Measurements from ENCODE around the gene TBC1D7.
A peak's percentile ranks its signal among the peaks of the same experiment; 100 is the strongest.

TBC1D7 gene

DNA sequence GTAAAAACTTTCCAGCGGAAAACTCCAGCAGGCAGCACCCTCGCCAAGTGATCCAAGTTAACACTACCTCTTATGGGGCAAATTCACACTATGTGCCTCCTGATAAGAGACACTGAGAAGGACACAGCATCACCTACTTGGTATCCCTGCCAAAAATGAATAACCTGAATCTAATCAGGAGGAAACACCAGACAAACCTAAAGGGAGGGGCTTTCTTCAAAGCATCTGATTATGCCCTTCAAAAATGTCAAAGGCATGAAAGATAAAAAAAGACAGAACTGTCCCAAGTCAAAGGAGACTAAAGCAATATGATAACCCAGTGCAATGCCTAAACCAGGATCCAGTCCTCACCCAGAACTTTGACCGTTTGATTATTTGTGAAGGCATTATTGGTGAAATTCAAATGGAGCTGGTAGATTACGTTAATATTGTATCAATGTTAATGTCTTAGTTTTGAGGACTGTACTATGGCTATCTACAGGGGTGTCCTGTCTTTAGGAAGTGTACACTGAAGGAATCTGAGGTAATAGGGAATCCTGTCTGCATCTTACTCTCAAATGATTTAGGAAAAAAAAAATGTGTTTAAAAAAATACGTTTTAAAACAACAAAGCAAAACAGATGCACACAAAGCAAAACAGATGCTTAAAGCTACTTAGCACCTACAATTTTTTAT, 8.3 kb downstream of the TBC1D7 start:
- FAIRE-seq (no peak), DNase-seq (ENCODE audit: insufficient read length, low spot score) (no peak)
- no peak for TF ChIP-seq POLR2A (IDR thresholded peaks at IDR 0.05; ENCODE audit: low read depth, low read length)

- TF ChIP-seq POLR2A (IDR thresholded peaks at IDR 0.05; ENCODE audit: low read depth, low read length) = no peak
- no peak for FAIRE-seq
- DNase-seq (ENCODE audit: insufficient read length, low spot score) = no peak
Measured at GRCh38 chr6:13318821-13319220, 9.5 kb downstream of the TBC1D7 start.

GRCh38 chr6:13315896-13316295, 12.4 kb downstream of the TBC1D7 start:
- no peak for FAIRE-seq
- DNase-seq (ENCODE audit: insufficient read length, low spot score) = no peak
- TF ChIP-seq POLR2A (IDR thresholded peaks at IDR 0.05; ENCODE audit: low read depth, low read length) = no peak

DNA sequence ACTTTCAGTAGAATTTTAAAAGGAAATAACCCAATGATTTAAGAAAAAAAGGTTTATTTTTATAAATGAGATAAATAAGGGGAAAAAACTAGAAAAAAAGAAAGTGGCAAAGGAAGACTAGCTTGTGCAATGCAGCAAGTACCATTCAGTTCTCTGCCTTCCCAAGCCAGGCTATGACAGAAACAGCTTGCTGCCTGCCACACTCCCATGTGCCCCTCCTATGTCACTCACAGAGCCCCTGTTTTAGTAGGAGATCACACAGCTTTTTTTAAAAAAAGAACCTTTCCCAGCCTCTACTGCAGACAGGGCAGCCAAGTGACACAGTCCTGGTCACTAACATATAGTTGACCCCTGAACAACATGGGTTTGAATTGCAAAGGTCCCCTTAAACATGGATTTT, 13.5 kb downstream of the TBC1D7 start:
- TF ChIP-seq POLR2A (IDR thresholded peaks at IDR 0.05; ENCODE audit: low read depth, low read length) = no peak
- FAIRE-seq (no peak), DNase-seq (ENCODE audit: insufficient read length, low spot score) (no peak)

DNA sequence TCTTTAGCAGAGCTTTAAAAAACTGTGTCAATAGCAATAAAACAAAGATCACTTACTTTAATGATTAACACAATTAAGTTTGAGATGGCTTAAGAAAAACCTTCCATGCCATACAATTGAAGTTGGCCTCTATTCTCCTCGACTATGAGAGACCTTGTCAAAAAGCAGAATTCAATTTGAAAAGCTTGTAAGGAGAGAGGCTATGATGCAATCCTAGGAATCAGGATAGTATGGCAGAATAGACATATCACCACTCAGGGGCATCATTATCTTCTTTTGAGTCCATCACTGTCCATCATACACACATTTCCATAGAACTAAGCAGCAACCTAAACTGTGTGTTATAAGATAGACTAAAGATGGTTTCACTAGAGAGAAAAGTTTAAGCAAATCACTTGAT, 17.2 kb downstream of the TBC1D7 start:
- DNase-seq (ENCODE audit: insufficient read length, low spot score) (no peak), FAIRE-seq (peak; percentile 86)
- no peak for TF ChIP-seq POLR2A (IDR thresholded peaks at IDR 0.05; ENCODE audit: low read depth, low read length)

GRCh38 chr6:13308332-13308731, 20.0 kb downstream of the TBC1D7 start:
- TF ChIP-seq POLR2A (IDR thresholded peaks at IDR 0.05; ENCODE audit: low read depth, low read length) = no peak
- FAIRE-seq (no peak), DNase-seq (ENCODE audit: insufficient read length, low spot score) (no peak)

DNA sequence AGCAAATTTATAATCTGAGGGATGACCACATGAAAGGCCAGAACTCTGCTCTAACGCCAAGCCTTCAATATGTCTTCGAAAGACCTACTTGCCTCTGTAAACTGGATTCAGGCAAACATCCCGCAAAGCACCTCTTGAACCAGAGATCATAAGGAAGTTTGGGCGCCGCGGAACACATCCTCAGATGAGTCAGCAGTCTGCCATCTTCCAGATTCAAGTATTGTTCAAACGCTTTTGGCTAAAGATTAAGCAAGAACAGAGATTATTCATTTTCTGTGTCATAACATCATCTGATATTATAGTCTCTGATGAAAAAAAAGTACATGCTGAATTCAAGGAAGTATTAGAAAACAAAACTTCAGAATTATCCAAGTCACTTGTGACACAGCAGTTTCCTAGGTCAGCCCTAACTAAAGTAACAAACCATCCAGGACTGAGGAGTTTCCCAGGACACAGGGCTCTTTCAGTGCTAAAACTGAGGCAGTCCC, 20.8 kb downstream of the TBC1D7 start:
- no peak for TF ChIP-seq POLR2A (IDR thresholded peaks at IDR 0.05; ENCODE audit: low read depth, low read length)
- DNase-seq (ENCODE audit: insufficient read length, low spot score) = no peak
- FAIRE-seq = no peak

DNA sequence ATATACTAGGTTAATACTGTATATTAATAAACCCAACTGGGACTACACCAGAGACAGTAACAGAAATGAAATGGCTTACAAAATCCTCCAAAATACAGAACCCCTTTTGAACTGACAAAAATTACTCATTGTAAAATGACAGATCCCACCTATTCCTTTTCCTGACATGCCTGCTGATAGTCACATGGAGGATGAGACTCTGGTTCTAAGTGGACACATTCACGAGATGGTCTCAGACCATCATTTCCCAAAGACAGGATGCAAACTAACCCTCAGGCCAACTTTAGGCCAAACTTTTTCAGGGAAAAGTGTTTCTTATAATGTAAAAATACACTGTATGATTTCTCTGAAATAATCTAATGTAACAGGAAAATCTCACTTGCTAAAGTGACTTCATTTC, 22.5 kb downstream of the TBC1D7 start:
- DNase-seq (ENCODE audit: insufficient read length, low spot score) (no peak), FAIRE-seq (no peak)
- no peak for TF ChIP-seq POLR2A (IDR thresholded peaks at IDR 0.05; ENCODE audit: low read depth, low read length)

DNA sequence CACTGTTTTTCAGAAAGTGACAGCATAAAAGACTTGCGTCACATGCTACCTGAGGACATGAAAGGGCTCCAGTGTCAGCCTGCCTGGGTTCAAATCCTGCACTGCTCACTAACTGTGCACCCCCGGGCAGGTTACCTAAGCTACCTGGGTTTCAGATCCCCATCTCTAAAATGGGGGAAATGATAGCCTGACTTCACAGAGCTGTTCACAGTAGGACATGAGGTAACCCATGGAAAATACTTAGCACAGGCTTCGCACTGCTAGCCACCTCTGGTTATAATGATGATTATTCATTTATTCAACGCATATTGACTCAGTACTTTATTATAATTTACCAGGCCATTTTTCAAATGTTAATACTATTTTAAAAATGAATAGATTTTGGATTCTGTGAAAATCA, 23.0 kb downstream of the TBC1D7 start:
- TF ChIP-seq POLR2A (IDR thresholded peaks at IDR 0.05; ENCODE audit: low read depth, low read length) = no peak
- DNase-seq (ENCODE audit: insufficient read length, low spot score) (no peak), FAIRE-seq (no peak)

DNA sequence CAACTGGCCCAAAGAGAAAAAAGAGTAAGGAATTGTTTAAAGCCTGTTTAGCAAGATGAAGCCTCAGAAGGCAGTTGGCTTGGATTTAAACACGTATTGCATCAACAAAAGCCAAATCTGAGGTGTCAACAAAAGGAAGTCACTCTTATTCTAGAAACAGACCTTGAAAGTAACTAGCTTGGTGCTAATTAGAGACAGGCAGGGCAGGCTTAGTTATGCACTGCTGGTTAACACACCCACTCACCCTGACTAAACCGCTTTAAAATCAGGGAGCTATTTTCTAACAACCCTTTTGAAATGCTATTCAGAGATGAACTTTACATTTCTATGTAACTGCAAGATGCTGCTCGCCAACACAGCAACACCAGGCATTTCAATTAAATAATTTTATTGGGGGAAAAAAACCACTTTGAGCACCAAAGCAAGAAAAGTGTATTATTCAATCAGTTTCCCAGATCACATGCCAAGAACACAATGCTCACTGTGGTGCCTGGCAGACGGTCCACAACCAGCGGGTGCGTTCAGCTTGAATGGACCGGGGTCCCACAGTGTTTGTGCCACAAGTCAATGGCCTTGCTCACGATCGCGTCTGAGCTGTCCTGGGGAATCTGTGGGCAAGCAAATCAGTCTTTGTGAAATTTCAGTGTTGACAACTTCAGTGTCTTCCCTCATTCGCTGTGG, 23.6 kb downstream of the TBC1D7 start:
- no peak for TF ChIP-seq POLR2A (IDR thresholded peaks at IDR 0.05; ENCODE audit: low read depth, low read length)
- no peak for FAIRE-seq
- no peak for DNase-seq (ENCODE audit: insufficient read length, low spot score)

- DNase-seq (ENCODE audit: insufficient read length, low spot score) (no peak), FAIRE-seq (no peak)
- TF ChIP-seq POLR2A (IDR thresholded peaks at IDR 0.05; ENCODE audit: low read depth, low read length) = no peak
Measured at GRCh38 chr6:13304101-13304500, 24.2 kb downstream of the TBC1D7 start.

DNA sequence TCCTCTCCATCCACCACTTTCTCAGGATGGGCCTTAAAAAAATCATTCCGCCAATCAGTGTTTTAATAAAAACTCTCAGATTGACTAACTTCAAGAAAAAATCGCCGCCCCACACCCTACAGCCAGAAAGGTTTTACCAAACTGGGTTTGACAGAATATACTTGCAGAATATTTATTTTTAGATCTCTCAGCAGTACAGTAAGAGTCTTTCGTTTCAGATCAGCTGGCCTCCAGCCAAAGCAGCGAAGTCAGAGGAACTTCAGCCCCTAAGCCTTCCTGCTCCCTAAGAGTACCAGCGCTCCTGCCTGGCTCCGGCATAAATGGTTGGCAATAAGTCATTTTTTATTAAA, 24.7 kb downstream of the TBC1D7 start:
- no peak for FAIRE-seq

GRCh38 chr6:13302751-13303667, 25.3 kb downstream of the TBC1D7 start:
- peak; percentile 93 for DNase-seq (ENCODE audit: insufficient read length, low spot score)
- peak; percentile 60 for FAIRE-seq
- TF ChIP-seq POLR2A (IDR thresholded peaks at IDR 0.05; ENCODE audit: low read depth, low read length) = no peak

More for the DNA sequence above, 24.7 kb downstream of the TBC1D7 start:
- DNase-seq (ENCODE audit: insufficient read length, low spot score) = no peak
- TF ChIP-seq POLR2A (IDR thresholded peaks at IDR 0.05; ENCODE audit: low read depth, low read length) = no peak

GRCh38 chr6:13302291-13302690, 26.0 kb downstream of the TBC1D7 start:
- DNase-seq (ENCODE audit: insufficient read length, low spot score) = no peak
- no peak for TF ChIP-seq POLR2A (IDR thresholded peaks at IDR 0.05; ENCODE audit: low read depth, low read length)
- no peak for FAIRE-seq

Measured in H54 (cell line).